NT2/D1 (cell line): ENCODE measurements around the gene CASP10.

Experiments used
- YY1 ChIP-seq: IDR thresholded peaks from 2 replicates; pipeline ENCODE4 v1.6.1; 2011; ENCODE audit not compliant: insufficient read length, insufficient read depth
- ZNF274 ChIP-seq: IDR thresholded peaks from 2 replicates; pipeline ENCODE4 v1.6.1; 2011; ENCODE audit warnings: mild to moderate bottlenecking, low read depth, low read length

GRCh38 chr2:201197781-201198180 lies 14.8 kb downstream of the CASP10 start:
- TF ChIP-seq YY1 (no peak), ZNF274 (no peak)
